Stimulated activated CD8-positive, alpha-beta memory T cell treated with anti-CD3 and anti-CD28 coated beads, Interleukin-15, amount 100 ng/mL, for 1 hour (primary cell): ENCODE results near the gene DDR2.
"Not testable (repeated sequence)": the region's sequence is repeated elsewhere in the genome, so short reads cannot be mapped to it uniquely, and the experiment has no call there.

Experiments used
- DNase-seq: peaks from one replicate; pipeline ENCODE4 v3.0.0-alpha.2; 2020; ENCODE audit warnings: low read depth

The DDR2 gene

GRCh38 chr1:162779043-162779442, 146.8 kb downstream of the DDR2 start:
- DNase-seq: no peak

- no peak for DNase-seq
Observed at GRCh38 chr1:162782671-162783070, 150.4 kb downstream of the DDR2 start.

GRCh38 chr1:162784926-162785325, 152.7 kb downstream of the DDR2 start:
- not testable (repeated sequence) for DNase-seq

- DNase-seq: not testable (repeated sequence)
Observed at GRCh38 chr1:162788783-162789182, 156.5 kb downstream of the DDR2 start.

GRCh38 chr1:162790303-162790984, 158.2 kb downstream of the DDR2 start, which contains the start of gene HSD17B7:
HSD17B7 (plus strand) TSS chr1:162790702; CDS start chr1:162790801, 99 bp downstream.
- DNase-seq: peak; percentile 43

GRCh38 chr1:162790985-162791357, 158.7 kb downstream of the DDR2 start:
- not testable (repeated sequence) for DNase-seq

GRCh38 chr1:162794284-162794683, 162.0 kb downstream of the DDR2 start:
- not testable (repeated sequence) for DNase-seq

- not testable (repeated sequence) for DNase-seq
Observed at GRCh38 chr1:162796617-162797279, 164.5 kb downstream of the DDR2 start.

GRCh38 chr1:162799995-162800830, 167.9 kb downstream of the DDR2 start:
- DNase-seq: not testable (repeated sequence)

- not testable (repeated sequence) for DNase-seq
Observed at GRCh38 chr1:162807503-162807902, 175.2 kb downstream of the DDR2 start.

GRCh38 chr1:162812357-162812756, 180.1 kb downstream of the DDR2 start:
- DNase-seq: not testable (repeated sequence)

GRCh38 chr1:162818136-162818535, 185.9 kb downstream of the DDR2 start:
- DNase-seq: not testable (repeated sequence)

- not testable (repeated sequence) for DNase-seq
Observed at GRCh38 chr1:162818666-162819065, 186.4 kb downstream of the DDR2 start.

- DNase-seq: no peak
Observed at GRCh38 chr1:162822391-162823200, 190.3 kb downstream of the DDR2 start.

GRCh38 chr1:162823231-162823630, 191.0 kb downstream of the DDR2 start:
- DNase-seq: no peak

GRCh38 chr1:162823771-162824525, 191.7 kb downstream of the DDR2 start:
- no peak for DNase-seq

GRCh38 chr1:162829268-162829667, 197.0 kb downstream of the DDR2 start:
- no peak for DNase-seq

- no peak for DNase-seq
Observed at GRCh38 chr1:162832470-162832869, 200.2 kb downstream of the DDR2 start.

GRCh38 chr1:162835157-162835899, 203.1 kb downstream of the DDR2 start:
- DNase-seq: no peak
